Muscle of leg (tissue), 11 donors: Measurements from ENCODE around the gene KRTAP10-3. TPM values are rescaled to one million over a fixed set of nuclear protein-coding genes. Genes with fewer than 3 reads are reported as not detected.
"Not testable (repeated sequence)": the region's sequence is repeated elsewhere in the genome, so short reads cannot be mapped to it uniquely, and the experiment has no call there.

Experiments
- DNase-seq: peaks from one replicate; pipeline ENCODE4 v3.0.0; 2013
- H3K27ac ChIP-seq: one replicate; pipeline ENCODE4 v1.5.1; 2013; ENCODE audit warnings: mild to moderate bottlenecking, low read length, control low read depth
- H3K27me3 ChIP-seq: one replicate; pipeline ENCODE4 v1.6.1; 2013; ENCODE audit warnings: low read length; ENCODE audit not compliant: control insufficient read depth, insufficient read depth
- H3K36me3 ChIP-seq: one replicate; pipeline ENCODE4 v1.6.1; 2013; ENCODE audit warnings: low read length; ENCODE audit not compliant: control insufficient read depth, insufficient read depth
- H3K4me1 ChIP-seq: one replicate; pipeline ENCODE4 v1.6.1; 2013; ENCODE audit warnings: low read length; ENCODE audit not compliant: control insufficient read depth, insufficient read depth
- H3K4me3 ChIP-seq: one replicate; pipeline ENCODE4 v1.5.1; 2013; ENCODE audit warnings: low read length, control low read depth
- H3K9me3 ChIP-seq: replicated peaks from 2 replicates; pipeline ENCODE4 v1.6.1; 2013; ENCODE audit warnings: low read depth, low read length; ENCODE audit not compliant: control insufficient read depth
- WGBS: methylation state at CpG from one replicate; pipeline ENCODE4 v1.1.5; 2013; ENCODE audit warnings: missing lambda C conversion rate; ENCODE audit not compliant: insufficient coverage; 5-methylcytosine and 5-hydroxymethylcytosine counted together
- polyA plus RNA-seq, 8 donors: library from polyadenylated mRNA; unstranded; fragments of 120-200 nt; gene quantifications; one replicate each; pipeline versions ENCODE4 v1.2.1 to v1.2.3, GENCODE V29; 2013; ENCODE audit warnings: inconsistent platforms in 1 of 8, low replicate concordance in 1 of 8; ENCODE audit not compliant: insufficient read length in 8 of 8, insufficient read depth in 1 of 8
- total RNA-seq: library from RNA; stranded (reverse); fragments of 120-200 nt; gene quantifications from one replicate; pipeline ENCODE4 v1.2.4, GENCODE V29; 2013

The KRTAP10-3 gene
- total and polyA plus RNA-seq, 9 donors: not detected

DNA sequence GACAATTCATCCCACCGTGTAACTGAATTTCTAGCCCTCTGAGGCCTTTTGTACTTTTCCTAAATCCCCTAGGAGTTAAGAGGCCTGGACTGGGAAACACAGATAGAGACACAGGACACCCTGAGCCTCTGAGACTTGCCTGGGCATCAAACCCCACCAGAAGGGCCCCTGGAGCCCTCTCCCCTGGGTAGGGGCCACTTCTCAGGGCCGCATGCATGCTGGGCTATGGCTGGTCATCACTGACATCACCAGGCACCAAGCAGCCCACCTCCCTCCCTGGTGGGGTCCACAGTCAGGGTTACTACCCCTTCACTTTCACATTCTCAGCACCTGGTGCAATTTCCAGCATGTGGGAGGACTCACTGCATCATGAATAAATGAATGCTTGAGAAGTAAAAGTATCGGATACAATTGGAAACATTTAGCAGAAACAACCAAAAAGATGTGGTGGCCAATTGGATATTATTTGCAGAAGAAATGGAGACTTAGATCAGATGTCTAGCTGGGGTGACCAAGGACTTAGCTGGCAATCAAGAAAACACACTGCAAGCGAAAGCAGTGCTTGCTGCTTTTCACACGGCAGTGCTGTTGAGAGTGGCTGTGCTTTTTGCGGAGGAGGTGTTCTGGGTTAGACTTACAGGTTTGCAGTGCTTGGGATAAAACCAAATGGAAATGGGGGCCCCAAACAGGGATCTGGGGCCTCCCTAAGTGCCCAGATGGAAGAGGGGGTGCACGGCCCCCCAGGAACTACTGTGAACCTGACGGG, 40.9 kb upstream of the KRTAP10-3 start:
- H3K4me3 ChIP-seq: no peak overlapping the region
- H3K9me3 ChIP-seq: no peaks in the 10 kb centered on the region
- H3K4me1 ChIP-seq: peaks cover 3% of the 10 kb centered on the region
- DNase-seq: no peak
- H3K27ac ChIP-seq: no peak overlapping the region
- peaks cover 9% of the 10 kb centered on the region for H3K27me3 ChIP-seq
- no peaks in the 10 kb centered on the region for H3K36me3 ChIP-seq
- WGBS: 85% methylated on average over 5 of the region's 8 CpGs

DNA sequence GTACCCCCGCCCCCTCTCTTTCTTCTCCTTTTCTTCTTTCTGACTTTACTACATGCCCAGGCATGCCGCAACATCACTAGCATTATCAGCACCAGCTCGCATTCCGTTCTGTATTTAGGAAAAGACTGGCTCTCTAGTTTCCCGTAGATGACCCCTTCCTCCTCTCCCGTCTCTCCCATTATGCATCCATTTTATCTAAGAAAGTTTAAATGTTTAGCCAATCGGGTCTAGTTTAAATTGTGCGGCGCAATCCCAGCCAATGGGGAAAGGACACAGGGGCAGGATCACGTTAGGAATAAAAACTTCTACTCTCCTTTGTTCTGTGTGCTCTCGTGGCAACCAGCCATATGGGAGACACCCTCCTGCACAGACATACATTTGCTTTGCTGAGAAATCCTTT, 39.5 kb upstream of the KRTAP10-3 start:
- no peak overlapping the region for H3K27ac ChIP-seq
- no peaks in the 10 kb centered on the region for H3K36me3 ChIP-seq
- no peak overlapping the region for H3K4me3 ChIP-seq
- WGBS: 86% methylated on average over 5 of the region's 11 CpGs
- DNase-seq: no peak
- no peaks in the 10 kb centered on the region for H3K9me3 ChIP-seq
- peaks cover 12% of the 10 kb centered on the region for H3K4me1 ChIP-seq
- peaks cover 4% of the 10 kb centered on the region for H3K27me3 ChIP-seq

DNA sequence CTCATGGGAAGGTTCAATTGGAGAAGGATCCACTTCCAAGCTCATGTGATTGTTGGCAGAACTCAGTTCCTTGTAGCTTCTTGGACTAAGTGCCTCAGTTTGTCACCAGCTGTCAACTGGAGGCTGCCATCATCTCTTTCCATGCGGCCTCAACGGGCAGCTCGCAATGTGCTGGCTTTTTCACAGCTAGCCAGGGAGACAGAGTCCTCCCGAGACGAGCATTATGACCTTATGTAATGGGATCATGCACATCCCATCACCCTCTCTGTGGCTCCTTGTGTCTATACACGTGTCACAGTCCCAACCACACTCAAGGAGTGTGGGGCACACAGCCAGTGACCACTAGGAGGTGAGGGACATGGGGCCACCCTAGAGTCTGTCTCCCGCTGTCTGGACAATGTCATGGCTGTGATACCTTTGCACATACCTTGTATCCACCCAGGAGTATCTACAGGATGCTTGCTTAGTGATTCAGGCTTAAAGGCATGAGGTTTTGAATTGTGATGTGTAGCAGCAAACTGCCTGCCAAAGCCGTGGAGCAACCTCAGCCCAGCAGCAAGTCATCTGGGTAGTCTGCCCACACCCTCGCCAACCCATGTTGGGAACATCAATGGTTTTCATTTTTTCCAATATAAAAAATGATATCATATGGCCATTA, 37.6 kb upstream of the KRTAP10-3 start:
- Histone ChIP-seq H3K36me3 (no peaks in the 10 kb centered on the region), H3K9me3 (no peaks in the 10 kb centered on the region), H3K27me3 (peaks cover 4% of the 10 kb centered on the region), H3K4me3 (no peak overlapping the region), H3K27ac (no peak overlapping the region), H3K4me1 (peaks cover 16% of the 10 kb centered on the region)
- 74% methylated on average over 4 of the region's 9 CpGs for WGBS
- no peak for DNase-seq

DNA sequence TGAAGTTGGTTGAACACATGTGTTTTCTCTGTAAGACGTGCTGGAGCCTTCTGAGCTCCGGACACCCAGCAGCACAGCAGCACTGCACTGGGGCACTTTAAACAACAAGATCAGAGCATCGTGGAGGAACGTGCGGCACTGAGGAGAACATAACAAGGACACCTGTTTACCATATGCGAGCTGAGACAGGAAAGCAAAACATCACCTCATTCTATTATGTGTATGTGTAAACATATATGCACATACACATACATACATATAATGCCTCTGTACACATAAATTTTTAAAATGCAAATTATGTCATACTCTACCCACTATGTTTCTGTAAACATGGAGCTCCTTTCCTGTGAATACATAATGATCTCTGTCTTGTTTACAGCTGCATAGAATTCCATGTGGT, 36.9 kb upstream of the KRTAP10-3 start:
- WGBS: 40% methylated on average over 1 of the region's 6 CpGs

DNA sequence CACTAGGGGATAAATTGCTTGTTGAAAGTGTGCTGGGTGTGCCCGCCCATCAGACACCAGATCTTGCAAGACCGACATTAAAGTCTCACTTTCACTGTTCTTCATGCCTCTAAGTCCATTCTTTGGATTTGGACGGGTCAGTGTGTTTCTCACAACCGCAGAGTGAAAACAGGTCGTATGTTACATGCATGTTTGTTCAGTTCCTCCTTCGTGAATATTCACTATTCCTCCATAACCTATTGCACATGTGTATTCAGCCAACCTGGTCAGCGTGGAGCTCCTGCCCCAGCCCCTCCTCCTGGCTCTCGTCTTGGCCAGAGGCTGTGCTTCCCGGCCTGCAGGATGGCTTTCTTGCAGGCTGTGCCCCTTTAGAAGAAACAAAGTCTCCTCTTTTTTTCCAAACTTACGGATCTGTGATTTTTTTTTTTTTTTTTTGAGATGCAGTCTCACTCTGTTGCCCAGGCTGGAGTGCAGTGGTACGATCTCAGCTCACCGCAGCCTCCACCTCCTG, 35.9 kb upstream of the KRTAP10-3 start:
- Histone ChIP-seq H3K4me3 (no peak overlapping the region), H3K4me1 (peaks cover 16% of the 10 kb centered on the region), H3K27ac (no peak overlapping the region), H3K27me3 (peaks cover 4% of the 10 kb centered on the region), H3K9me3 (no peaks in the 10 kb centered on the region), H3K36me3 (no peaks in the 10 kb centered on the region)
- 50% methylated on average over 6 of the region's 12 CpGs for WGBS
- no peak for DNase-seq

More for the DNA sequence above, 36.9 kb upstream of the KRTAP10-3 start:
- Histone ChIP-seq H3K27ac (no peak overlapping the region), H3K4me3 (no peak overlapping the region), H3K27me3 (peaks cover 4% of the 10 kb centered on the region), H3K36me3 (no peaks in the 10 kb centered on the region), H3K4me1 (peaks cover 16% of the 10 kb centered on the region), H3K9me3 (no peaks in the 10 kb centered on the region)
- no peak for DNase-seq

DNA sequence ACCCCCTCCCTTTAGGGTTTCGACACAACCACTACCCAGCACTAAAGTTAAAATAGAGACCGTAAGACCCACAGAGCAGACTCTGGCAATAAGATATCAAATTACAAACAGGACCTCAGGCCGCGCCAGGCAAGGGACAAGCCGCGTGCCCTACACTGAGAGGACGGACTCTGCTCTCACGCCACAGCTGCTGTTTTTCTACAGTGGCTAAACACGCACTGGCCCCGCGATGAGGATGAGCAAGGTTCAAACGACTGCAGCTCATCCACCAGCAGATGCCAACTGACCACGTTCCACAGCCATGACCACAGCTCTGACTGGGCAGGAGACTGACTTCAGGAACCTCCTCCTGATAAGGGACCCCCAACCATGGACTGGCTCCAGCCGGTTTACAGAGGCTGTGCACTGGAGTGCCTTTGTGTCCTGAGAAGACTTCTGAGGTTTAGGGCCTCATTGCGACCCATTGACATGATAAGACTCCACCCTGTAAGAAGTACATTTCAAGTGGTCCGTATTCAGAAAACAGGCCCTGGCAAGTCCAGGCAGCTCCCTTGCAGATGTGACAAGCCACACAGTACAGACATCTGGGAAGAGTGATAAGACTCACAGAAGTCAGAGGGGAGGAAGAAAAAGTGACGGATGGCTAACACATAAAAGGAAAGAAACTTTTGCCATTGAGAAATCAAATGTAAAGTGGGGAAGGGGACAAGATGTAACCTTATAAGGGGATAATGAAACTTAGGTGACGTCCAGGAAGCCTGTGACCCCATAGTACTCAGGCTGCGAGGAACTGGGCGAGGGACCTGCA, 35.2 kb upstream of the KRTAP10-3 start:
- Histone ChIP-seq H3K27ac (no peak overlapping the region), H3K36me3 (no peaks in the 10 kb centered on the region), H3K4me1 (peaks cover 16% of the 10 kb centered on the region), H3K4me3 (no peak overlapping the region), H3K9me3 (no peaks in the 10 kb centered on the region), H3K27me3 (peaks cover 4% of the 10 kb centered on the region)
- 38% methylated on average over 16 of the region's 20 CpGs for WGBS
- peak; percentile 22 for DNase-seq

DNA sequence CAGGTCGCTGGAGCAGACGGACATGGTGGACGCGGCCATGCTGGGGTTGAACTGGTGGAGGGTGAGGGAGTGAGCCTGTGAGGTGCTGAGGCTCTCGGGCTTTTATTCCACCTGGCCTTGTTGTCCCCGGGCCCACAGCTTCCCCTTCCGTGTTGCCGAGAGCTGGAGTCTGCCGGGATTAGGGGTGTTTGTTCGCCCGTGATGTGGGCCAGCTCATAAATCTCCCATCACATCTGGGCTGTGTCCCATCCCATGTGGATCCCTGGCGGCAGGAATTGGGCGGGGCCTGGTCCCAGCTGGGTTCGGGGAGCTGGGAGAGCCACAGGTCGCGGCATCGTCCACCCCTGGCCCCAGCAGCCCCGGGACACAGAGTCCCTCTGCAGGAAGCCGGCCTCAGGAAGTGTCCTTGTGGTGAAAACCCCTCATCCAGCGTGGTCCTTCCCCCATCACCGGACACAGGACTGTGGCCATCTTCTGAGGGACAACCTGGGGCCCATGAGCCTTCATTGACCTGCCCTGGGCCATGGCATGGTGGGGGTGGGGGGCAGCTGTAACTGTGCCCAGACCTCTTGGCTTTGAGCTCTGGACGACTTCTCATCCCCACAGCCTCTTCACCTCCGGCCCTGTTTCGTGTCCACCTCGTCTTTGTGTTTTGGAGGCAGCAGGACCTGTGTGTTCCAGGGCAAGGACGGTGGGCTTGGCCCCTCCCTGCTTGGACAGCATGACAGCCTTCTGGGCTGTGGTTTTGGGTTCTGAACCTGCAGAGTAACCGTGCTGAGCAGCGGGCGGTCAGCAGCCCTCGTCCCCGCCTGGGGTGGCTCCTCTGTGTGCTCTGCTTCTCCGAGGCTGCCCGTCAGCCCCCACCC, 34.1 kb upstream of the KRTAP10-3 start, which contains the start of gene KRTAP10-6:
Gene KRTAP10-6 (minus strand): TSS at position 60 of the 866 bp plus-strand sequence. CDS start 21 bp downstream, at position 39.
- DNase-seq: no peak
- 49% methylated on average over 26 of the region's 33 CpGs for WGBS
- no peak within 1 kb of the TSS for H3K27ac ChIP-seq
- H3K36me3 ChIP-seq: no peaks in the 10 kb centered on the region
- no peaks in the 10 kb centered on the region for H3K9me3 ChIP-seq
- no peaks in the 10 kb centered on the region for H3K27me3 ChIP-seq
- H3K4me3 ChIP-seq: no peak within 1 kb of the TSS
- H3K4me1 ChIP-seq: peaks cover 16% of the 10 kb centered on the region

DNA sequence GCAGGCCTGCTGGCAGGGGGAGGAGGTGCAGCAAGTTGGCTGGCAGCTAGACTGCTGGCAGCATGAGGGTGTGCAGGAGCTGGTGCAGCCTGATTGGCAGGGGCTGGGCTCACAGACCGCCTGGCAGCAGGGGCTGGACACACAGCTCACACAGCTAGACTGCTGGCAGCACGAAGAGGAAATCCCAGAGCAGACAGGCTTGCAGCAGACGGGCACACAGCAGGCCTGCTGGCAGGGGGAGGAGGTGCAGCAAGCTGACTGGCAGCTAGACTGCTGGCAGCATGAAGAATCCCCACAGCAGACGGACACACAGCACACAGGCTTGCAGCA, 33.2 kb upstream of the KRTAP10-3 start:
- H3K9me3 ChIP-seq, DNase-seq, H3K36me3 ChIP-seq, H3K27me3 ChIP-seq, H3K4me3 ChIP-seq, H3K27ac ChIP-seq: not testable (repeated sequence)
- peaks cover 16% of the 10 kb centered on the region for H3K4me1 ChIP-seq
- WGBS: no CpG with 5 or more reads among the region's 4 CpGs

DNA sequence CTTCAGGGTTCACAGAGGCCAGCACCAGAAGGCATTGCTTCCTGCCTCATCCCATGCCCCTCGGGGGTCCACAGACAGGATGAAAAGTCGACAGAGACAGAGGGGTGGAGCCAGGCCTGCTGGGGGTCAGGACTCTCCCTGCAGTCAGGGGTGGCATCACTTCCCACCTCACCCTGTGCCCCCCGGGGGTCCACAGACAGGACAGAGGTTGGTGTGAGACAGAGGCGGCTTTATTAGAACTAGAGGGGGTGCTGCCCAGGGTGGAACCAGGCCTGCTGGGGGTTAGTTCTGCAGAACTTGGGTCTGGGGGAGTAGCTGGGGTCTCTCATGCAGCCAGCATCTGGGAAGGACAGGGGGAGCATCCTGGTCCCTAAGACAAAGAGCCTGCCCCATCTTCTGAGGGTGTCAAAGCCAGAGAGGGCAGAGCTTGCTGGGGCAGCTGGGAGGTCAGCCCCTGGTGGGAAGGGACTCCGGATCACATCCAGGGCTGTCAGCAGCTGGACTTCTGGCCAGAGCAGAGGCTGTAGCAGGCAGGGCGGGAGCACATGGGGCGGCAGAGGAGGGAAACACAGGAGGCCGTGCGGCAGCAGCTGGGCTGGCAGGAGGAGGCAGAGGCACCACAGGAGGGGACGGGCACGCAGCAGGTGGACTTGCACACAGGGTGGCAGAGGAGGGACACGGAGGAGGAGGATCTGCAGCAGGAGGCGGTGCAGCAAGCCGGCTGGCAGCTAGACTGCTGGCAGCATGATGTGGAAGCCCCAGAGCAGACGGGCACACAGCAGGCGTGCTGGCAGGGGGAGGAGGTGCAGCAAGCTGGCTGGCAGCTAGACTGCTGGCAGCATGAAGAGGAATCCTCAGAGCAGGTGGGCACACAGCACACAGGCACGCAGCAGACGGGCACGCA, 32.6 kb upstream of the KRTAP10-3 start:
- H3K27me3 ChIP-seq, H3K27ac ChIP-seq: not testable (repeated sequence)

More for the DNA sequence above, 32.6 kb upstream of the KRTAP10-3 start:
- H3K36me3 ChIP-seq, DNase-seq, H3K9me3 ChIP-seq, H3K4me3 ChIP-seq: not testable (repeated sequence)
- 53% methylated on average over 13 of the region's 19 CpGs for WGBS
- peaks cover 16% of the 10 kb centered on the region for H3K4me1 ChIP-seq
